ENCODE results near the gene UROD.

- TF ChIP-seq CTCF (IDR thresholded peaks at IDR 0.05 in 4 of 5, conservative IDR thresholded peaks at IDR 0.05 in 1 of 5): no peak
- TF ChIP-seq POLR2A (IDR thresholded peaks at IDR 0.05): no peak
Measured at GRCh38 chr1:44985747-44986359, 26.2 kb upstream of the UROD start.
